Hematopoietic multipotent progenitor cell treated with erythropoietin and hydrocortisone succinate and interleukin-3 and kit ligand, for 15 days (in vitro differentiated cells): ENCODE data around the gene TNFRSF6B.
"Not testable (repeated sequence)": the region's sequence is repeated elsewhere in the genome, so short reads cannot be mapped to it uniquely, and the experiment has no call there.

ENCODE experiments used
- DNase-seq: peaks from one replicate; pipeline ENCODE4 v3.0.0-alpha.2; 2015; ENCODE audit warnings: low spot score

Gene TNFRSF6B

DNA sequence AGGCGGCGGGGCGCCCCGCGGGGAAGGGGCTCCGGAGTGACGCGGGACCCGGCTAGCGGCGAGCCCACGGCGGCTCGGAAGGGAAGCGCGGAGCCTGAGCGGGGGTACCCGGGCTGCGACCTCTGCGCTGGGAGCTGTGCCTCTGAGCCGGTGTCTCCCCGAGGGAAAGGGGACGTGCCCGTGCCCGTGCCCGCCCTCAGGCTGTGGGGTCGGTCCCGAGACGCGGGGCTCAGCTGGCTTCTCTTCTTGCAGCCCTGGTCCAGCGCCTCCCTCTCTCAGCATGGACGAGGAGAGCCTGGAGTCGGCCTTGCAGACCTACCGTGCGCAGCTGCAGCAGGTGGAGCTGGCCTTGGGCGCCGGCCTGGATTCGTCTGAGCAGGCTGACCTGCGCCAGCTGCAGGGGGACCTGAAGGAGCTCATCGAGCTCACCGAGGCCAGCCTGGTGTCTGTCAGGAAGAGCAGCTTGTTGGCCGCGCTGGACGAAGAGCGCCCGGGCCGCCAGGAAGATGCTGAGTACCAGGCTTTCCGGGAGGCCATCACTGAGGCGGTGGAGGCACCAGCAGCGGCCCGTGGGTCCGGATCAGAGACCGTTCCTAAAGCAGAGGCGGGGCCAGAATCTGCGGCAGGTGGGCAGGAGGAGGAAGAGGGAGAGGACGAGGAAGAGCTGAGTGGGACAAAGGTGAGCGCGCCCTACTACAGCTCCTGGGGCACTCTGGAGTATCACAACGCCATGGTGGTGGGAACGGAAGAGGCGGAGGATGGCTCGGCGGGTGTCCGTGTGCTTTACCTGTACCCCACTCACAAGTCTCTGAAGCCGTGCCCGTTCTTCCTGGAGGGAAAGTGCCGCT, 12.1 kb downstream of the TNFRSF6B start:
- no peak for DNase-seq

DNA sequence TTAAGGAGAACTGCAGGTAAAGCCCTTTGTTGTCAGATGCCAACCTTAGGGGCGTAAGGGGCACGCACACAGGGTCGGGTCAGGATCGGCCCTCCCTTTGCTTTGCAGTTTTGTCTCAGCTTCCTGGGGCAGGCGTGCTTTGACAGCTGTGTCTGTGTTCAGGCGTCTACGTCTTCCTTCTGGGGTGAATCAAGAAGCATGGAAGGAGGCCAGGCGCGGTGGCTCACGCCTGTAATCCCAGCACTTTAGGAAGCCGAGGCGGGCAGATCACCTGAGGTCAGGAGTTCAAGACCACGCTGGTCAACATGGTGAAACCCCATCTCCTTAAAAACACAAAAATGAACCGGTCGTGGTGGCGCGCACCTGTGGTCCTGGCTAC, 12.7 kb downstream of the TNFRSF6B start:
- DNase-seq, result no peak

DNA sequence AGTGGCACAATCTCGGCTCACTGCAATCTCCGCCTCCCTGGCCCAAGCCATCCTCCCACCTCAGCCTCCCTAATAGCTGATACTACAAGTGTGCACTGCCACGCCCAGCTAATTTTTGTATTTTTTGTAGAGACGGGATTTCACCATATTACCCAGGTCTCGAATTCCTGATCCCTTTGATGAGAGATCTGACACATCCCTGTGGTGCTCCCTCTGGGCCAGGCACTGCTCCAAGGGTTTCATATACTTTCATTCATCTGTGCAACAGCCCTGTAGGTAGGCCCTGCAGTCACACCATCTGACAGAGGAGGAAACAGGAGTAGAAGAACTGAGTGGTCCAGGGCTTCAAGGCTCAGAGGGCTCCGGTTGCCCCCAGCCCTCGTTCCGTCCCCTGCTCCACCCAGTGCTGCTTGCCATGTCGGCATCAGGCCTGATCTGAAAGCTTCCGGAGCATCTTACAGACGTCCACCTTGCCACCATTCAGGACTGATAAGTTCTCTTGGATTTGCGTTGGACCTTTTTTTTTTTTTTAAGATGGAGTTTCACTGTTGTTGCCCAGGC, 14.7 kb downstream of the TNFRSF6B start:
- DNase-seq, result no peak

- DNase-seq, result no peak
Observed at GRCh38 chr20:63712191-63712590, 15.7 kb downstream of the TNFRSF6B start.

GRCh38 chr20:63714858-63715257, 18.4 kb downstream of the TNFRSF6B start:
- no peak for DNase-seq

DNA sequence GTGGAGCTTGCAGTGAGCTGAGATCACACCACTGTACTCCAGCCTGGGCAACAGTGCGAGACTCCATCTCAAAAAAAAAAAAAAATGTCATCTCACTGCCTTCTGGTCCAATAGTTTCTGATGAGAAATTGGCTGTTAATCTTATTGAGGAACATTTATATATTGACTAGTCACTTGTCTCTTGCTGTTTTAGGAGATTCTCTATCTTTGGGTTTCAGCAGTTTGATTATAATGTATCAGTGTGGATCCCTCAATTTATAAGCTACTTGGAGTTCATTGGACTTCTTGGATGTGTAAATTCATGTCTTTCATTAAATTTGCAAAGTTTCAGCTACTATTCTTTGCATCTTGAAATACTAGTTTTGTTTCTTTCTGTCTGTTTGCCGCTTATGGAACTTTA, 22.5 kb downstream of the TNFRSF6B start:
- DNase-seq, result no peak

- not testable (repeated sequence) for DNase-seq
Observed at GRCh38 chr20:63722967-63723622, 26.6 kb downstream of the TNFRSF6B start.

DNA sequence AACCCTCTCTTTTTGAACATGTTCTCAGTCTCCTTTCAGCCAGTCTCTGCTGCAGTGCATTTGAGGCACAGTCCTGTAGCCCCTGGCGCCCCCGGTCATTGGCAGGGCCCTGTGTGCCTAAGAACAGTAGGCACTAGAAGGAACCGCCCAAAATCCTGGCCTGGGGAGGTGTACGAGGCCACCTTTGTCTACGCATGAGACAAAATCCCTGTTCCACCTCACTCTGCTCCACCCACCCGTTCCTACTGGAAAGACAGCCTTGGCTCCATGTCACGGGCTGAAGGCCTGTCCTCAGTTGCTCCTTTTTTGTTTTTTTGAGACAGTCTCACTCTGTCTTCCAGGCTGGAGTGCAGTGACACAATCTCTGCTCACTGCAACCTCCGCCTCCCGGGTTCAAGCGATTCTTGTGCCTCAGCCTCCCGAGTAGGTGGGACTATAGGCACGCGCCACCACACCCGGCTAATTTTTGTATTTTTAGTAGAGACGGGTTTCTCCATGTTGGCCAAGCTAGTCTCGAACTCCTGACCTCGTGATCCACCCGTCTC, 33.8 kb downstream of the TNFRSF6B start:
- DNase-seq, result not testable (repeated sequence)

GRCh38 chr20:63731410-63731809, 35.0 kb downstream of the TNFRSF6B start:
- no peak for DNase-seq

DNA sequence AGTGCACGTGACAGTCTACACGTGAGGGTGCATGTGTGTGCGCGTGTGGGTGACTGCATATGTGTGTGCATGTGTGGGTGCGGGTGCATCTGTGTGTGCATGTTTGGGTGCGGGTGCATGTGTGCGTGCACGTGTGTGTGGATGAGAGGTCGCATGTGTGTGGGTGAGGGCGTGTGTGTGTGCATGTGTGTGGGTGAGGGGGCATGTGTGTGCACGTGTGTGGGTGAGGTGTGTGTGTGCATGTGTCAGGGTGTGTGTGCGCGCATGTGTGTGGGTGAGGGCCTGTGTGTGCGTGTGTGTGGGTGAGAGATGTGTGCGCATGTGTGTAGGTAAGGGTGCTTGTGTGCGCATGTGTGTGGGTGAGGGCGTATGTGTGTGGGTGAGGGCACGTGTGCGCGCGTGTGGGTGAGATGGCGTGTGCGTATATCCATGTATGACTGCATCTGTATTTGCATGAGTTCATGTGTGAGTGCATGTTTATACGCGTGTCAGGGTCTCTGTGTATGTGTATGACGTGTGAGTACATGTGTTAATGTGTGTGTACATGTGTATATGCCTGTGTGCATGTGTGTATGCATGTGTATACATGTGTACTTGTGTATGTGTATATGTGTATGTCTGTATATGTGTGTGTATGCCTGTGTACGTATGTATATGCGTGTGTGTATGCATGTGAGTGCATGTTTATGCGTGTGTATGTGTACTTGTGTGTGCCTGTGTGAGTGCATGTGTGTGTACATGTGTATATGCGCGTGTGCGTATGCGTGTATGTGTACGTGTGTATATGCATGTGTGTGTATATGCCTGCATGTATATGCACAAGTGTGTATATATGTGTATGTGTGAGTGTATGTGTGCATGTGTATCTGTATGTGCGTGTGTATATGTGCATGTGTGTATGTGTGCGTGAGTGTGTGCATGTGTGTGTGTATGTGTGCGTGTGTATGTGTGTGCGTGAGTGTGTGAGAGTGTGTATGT, 36.0 kb downstream of the TNFRSF6B start:
- DNase-seq, result no peak

DNA sequence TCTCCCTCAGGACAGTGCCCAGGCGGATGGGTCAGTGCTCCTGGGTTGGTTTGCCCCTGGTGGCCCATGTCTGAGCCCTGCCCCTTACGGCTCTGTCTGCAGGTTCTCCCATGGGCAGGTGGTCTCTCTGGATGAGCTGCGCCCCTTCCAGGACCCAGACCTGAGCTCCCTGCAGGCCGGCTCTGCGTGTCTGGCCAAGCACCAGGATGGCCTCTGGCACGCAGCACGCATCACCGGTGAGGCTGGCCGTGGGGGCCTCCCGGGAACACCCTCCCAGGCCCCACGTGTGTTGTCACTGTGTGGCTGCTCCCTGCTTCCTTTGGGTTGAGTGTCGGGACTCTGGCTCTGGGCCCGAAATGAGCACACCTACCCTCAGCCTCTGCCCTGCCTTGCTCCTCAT, 36.7 kb downstream of the TNFRSF6B start:
- DNase-seq, result no peak

DNA sequence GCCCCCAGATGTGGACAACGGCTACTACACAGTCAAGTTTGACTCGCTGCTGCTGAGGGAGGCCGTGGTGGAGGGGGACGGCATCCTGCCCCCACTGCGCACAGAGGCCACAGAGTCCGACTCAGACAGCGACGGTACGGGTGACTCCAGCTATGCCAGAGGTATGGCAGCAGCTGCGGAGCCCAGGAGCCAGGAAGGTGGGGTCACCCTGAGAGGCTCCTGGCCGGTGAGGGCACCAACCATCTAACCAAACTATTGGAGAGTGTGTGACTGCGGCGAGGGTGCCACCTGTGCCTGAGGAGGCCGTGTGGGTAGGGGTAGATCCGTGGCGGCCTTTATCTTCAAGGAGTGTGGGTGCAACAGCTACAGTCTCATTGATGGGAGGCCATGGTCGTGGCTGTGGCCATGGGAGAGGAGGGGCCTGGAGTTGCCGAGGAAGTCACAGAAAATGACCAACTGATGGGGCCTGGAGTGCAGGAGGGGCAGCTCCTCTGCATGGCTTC, 37.2 kb downstream of the TNFRSF6B start:
- DNase-seq, result no peak

- DNase-seq, result no peak
Observed at GRCh38 chr20:63734111-63734945, 37.9 kb downstream of the TNFRSF6B start.

DNA sequence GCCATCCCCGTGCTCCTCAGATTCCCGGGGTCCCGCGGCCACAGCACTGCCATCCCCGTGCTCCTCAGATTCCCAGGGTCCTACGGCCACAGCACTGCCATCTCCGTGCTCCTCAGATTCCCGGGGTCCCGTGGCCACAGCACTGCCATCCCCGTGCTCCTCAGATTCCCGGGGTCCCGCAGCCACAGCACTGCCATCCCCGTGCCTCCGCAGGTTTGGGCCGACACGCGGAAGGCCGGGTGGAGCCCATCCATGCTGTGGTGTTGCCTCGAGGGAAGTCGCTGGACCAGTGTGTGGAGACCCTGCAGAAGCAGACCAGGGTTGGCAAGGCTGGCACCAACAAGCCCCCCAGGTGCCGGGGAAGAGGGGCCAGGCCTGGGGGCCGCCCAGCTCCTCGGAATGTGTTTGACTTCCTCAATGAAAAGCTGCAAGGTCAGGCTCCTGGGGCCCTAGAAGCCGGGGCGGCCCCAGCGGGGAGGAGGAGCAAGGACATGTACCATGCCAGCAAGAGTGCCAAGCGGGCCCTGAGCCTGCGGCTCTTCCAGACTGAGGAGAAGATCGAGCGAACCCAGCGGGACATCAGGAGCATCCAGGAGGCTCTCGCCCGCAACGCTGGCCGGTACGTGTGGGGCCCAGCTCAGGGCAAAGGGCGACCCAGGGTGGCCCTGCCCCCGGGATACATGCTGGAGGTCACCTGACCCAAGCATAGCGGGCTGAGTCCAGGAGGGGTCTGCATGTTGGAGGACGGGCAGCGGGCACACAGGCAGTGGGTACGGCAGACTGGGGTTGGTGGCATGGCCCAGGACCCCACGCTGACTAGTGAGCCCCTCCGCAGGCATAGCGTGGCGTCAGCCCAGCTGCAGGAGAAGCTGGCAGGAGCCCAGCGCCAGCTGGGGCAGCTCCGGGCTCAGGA, 38.8 kb downstream of the TNFRSF6B start:
- no peak for DNase-seq

GRCh38 chr20:63735859-63736718, 39.6 kb downstream of the TNFRSF6B start, which contains the start of gene LIME1:
TSS of gene LIME1 (plus strand) at chr20:63736664. CDS start at chr20:63737550, 886 bp downstream.
- peak; percentile 48 for DNase-seq

DNA sequence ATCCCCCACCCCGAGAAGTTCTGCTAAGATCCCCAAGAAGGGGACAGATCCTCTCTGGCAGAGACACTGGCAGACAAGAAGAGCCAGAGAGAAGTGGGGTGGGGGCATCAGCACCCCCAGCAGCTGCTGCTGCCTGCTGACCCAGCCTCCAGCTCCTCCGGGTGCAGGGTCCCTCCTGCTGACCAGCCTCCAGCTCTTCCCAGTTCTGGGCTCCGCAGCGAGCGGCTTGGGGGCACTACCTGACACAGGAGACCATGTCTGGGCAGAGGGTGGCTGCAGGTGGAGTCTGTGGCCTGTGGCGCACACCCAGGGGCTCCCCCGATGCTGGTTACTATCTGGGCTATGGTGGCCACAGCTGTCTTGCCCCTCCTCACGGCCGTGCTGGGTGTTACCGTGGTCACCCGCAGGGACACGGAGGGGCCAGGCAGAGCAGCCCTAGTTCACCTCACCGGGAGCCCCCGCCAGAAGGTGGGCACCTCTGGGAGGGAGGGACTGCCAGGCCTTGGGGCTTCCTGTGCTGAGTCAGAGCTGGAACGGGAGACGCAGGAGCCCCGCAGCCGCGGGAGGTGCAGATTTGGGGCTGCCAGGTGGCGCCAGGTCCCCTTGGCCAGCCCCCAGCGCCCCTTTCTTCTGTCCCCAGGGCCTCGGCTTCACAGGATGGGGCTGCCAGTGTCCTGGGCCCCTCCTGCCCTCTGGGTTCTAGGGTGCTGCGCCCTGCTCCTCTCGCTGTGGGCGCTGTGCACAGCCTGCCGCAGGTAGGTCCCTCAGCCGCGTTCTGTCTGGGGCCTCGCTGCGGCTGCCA, 40.6 kb downstream of the TNFRSF6B start:
- DNase-seq, result peak; percentile 11

DNA sequence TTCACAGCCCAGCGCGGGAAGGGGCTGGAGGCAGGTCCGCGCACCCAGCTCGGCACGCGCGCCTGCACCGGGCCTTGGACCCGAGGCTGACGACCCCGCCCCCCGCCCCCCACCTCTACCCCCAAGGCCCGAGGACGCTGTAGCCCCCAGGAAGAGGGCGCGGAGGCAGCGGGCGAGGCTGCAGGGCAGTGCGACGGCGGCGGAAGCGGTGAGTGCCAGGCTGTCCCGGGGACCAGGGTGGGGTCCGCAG, 41.2 kb downstream of the TNFRSF6B start:
- no peak for DNase-seq
